ENCODE data around the gene SLC10A2.

Gene SLC10A2

DNA sequence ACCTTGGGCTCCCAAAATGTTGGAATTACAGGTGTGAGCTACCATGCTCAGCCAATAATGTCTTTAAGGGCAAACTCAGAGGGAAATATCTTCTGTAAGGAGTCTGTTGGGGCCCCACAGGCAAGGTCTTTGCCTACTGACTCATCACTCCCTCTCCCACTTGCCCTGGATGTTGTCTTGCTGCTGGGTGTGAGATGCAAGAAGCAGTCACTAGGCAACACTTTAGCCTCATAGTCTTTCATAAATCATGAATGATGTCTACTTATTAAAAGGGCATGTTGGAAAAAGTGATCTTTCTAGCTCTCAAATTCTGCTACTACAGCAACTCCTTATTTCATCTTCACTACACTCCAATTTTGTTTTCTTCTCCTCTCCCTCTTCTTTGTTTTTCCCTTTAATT is 34.6 kb upstream of the SLC10A2 start:
- Histone ChIP-seq H3K4me2 (ENCODE audit: low read length) (no peak overlapping the region), H3K9me3 (ENCODE audit: control insufficient read depth, insufficient read depth, low read length) (peaks cover 7% of the 10 kb centered on the region; the same call in 1 of the 2 replicates), H3K36me3 (ENCODE audit: control insufficient read depth, low read length) (no peaks in the 10 kb centered on the region), H4K20me1 (ENCODE audit: control insufficient read depth, insufficient read depth, low read depth, low read length) (no peaks in the 10 kb centered on the region), H3F3A (ENCODE audit: control insufficient read depth, insufficient read depth) (no peaks in the 10 kb centered on the region), H3K27ac (ENCODE audit: low read depth, low read length) (no peak overlapping the region), H3K27me3 (ENCODE audit: control insufficient read depth, low read length) (no peaks in the 10 kb centered on the region), H3K79me2 (ENCODE audit: control insufficient read depth, low read length) (no peaks in the 10 kb centered on the region), H3K4me3 (ENCODE audit: low read length) (no peak overlapping the region), H3K9me2 (replicated peaks; ENCODE audit: control insufficient read depth, low read length) (no peaks in the 10 kb centered on the region), H3K4me1 (ENCODE audit: control insufficient read depth, low read length) (peaks cover 27% of the 10 kb centered on the region)
- no peak for TF ChIP-seq EZH2phosphoT487 (IDR thresholded peaks at IDR 0.05; ENCODE audit: borderline replicate concordance, low read length)
- TF ChIP-seq, protein P1, sequence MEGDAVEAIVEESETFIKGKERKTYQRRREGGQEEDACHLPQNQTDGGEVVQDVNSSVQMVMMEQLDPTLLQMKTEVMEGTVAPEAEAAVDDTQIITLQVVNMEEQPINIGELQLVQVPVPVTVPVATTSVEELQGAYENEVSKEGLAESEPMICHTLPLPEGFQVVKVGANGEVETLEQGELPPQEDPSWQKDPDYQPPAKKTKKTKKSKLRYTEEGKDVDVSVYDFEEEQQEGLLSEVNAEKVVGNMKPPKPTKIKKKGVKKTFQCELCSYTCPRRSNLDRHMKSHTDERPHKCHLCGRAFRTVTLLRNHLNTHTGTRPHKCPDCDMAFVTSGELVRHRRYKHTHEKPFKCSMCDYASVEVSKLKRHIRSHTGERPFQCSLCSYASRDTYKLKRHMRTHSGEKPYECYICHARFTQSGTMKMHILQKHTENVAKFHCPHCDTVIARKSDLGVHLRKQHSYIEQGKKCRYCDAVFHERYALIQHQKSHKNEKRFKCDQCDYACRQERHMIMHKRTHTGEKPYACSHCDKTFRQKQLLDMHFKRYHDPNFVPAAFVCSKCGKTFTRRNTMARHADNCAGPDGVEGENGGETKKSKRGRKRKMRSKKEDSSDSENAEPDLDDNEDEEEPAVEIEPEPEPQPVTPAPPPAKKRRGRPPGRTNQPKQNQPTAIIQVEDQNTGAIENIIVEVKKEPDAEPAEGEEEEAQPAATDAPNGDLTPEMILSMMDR (IDR thresholded peaks at IDR 0.05; ENCODE audit: low read depth, low read length, poor library complexity, severe bottlenecking), result no peak

DNA sequence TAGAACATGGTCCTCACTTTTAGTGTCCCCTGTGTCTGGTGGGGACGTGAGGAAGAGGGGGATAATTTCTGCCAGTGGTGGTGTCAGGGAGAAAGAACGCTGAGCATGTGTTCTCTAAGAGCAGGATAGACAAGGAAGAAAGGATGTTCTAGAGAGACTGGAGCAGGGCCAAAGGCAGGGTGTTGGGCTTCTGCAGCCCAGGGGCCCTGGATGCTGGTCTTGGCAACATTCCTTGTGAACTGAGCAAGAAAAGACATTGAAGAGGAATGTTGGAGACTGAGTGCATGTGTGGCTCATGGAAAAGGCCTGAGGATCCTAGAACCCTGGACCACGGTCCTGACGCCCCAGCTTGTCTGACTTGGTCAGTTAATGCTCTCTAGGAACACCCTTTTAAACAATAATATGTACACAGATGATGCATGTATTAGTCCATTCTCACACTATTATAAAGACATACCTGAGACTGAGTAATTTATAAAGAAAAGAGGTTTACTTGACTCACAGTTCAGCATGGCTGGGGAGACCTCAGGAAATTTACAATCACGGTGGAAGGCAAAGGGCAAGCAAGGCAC is 33.6 kb upstream of the SLC10A2 start:
- no peaks in the 10 kb centered on the region for H3K27me3 ChIP-seq (ENCODE audit: control insufficient read depth, low read length)
- no peak overlapping the region for H3K4me2 ChIP-seq (ENCODE audit: low read length)
- H3K27ac ChIP-seq (ENCODE audit: low read depth, low read length), result no peak overlapping the region
- no peak overlapping the region for H3K4me3 ChIP-seq (ENCODE audit: low read length)
- peaks cover 7% of the 10 kb centered on the region; the same call in 1 of the 2 replicates for H3K9me3 ChIP-seq (ENCODE audit: control insufficient read depth, insufficient read depth, low read length)
- no peaks in the 10 kb centered on the region for H4K20me1 ChIP-seq (ENCODE audit: control insufficient read depth, insufficient read depth, low read depth, low read length)
- H3K9me2 ChIP-seq (replicated peaks; ENCODE audit: control insufficient read depth, low read length), result no peaks in the 10 kb centered on the region
- no peak for TF ChIP-seq EZH2phosphoT487 (IDR thresholded peaks at IDR 0.05; ENCODE audit: borderline replicate concordance, low read length)
- TF ChIP-seq, protein P1 (IDR thresholded peaks at IDR 0.05; ENCODE audit: low read depth, low read length, poor library complexity, severe bottlenecking), result no peak
- H3K36me3 ChIP-seq (ENCODE audit: control insufficient read depth, low read length), result no peaks in the 10 kb centered on the region
- H3K79me2 ChIP-seq (ENCODE audit: control insufficient read depth, low read length), result no peaks in the 10 kb centered on the region
- no peaks in the 10 kb centered on the region for H3F3A ChIP-seq (ENCODE audit: control insufficient read depth, insufficient read depth)
- H3K4me1 ChIP-seq (ENCODE audit: control insufficient read depth, low read length), result peaks cover 27% of the 10 kb centered on the region

DNA sequence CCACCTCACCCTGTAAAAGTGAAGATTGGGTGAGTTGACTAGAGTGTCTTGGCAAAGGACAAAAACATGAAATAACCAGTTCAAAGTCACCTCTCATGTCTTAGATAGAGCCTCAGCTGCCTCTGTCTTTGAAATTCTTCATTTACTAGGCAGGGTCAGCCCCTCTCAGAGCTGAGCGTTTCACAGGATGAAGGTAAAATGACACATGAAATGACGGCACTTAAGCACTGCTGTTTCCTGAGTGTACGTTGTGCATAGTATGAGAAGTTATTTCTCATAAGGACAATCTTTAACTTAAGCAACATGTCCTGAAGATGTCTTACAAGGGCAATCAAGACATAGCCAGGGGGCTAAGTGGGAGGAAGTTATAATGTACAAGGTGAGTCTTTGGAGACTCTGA is 32.3 kb upstream of the SLC10A2 start:
- Histone ChIP-seq H3K9me2 (replicated peaks; ENCODE audit: control insufficient read depth, low read length) (no peaks in the 10 kb centered on the region), H3K9me3 (ENCODE audit: control insufficient read depth, insufficient read depth, low read length) (peaks cover 13% of the 10 kb centered on the region), H3K27me3 (ENCODE audit: control insufficient read depth, low read length) (no peaks in the 10 kb centered on the region), H3K4me3 (ENCODE audit: low read length) (no peak overlapping the region), H3K27ac (ENCODE audit: low read depth, low read length) (no peak overlapping the region), H3K79me2 (ENCODE audit: control insufficient read depth, low read length) (no peaks in the 10 kb centered on the region), H3K4me1 (ENCODE audit: control insufficient read depth, low read length) (peaks cover 21% of the 10 kb centered on the region), H4K20me1 (ENCODE audit: control insufficient read depth, insufficient read depth, low read depth, low read length) (no peaks in the 10 kb centered on the region), H3F3A (ENCODE audit: control insufficient read depth, insufficient read depth) (no peaks in the 10 kb centered on the region), H3K36me3 (ENCODE audit: control insufficient read depth, low read length) (no peaks in the 10 kb centered on the region), H3K4me2 (ENCODE audit: low read length) (no peak overlapping the region)
- no peak for TF ChIP-seq EZH2phosphoT487 (IDR thresholded peaks at IDR 0.05; ENCODE audit: borderline replicate concordance, low read length)
- TF ChIP-seq, protein P1 (IDR thresholded peaks at IDR 0.05; ENCODE audit: low read depth, low read length, poor library complexity, severe bottlenecking), result no peak

Data from DOHH2 (cell line).